Dendritic cell treated with granulocyte-macrophage colony-stimulating factor and Interleukin-4, amounts not matched to agents 40 ng/mL and 50 ng/mL, for 4 days (primary cell): ENCODE results near the gene RADIL.

ENCODE experiments used
- H3K27ac Mint-ChIP-seq: one replicate; pipeline ENCODE4 v1.8.0; 2022; ENCODE audit warnings: mild to moderate bottlenecking, mixed read lengths
- H3K27me3 Mint-ChIP-seq: one replicate; pipeline ENCODE4 v1.8.0; 2022; ENCODE audit warnings: mild to moderate bottlenecking, mixed read lengths
- H3K36me3 Mint-ChIP-seq: one replicate; pipeline ENCODE4 v1.8.0; 2022; ENCODE audit warnings: low read depth, mixed read lengths
- H3K4me1 Mint-ChIP-seq: one replicate; pipeline ENCODE4 v1.8.0; 2022; ENCODE audit warnings: low read depth, mixed read lengths
- H3K4me3 Mint-ChIP-seq: one replicate; pipeline ENCODE4 v1.8.0; 2022; ENCODE audit warnings: mild to moderate bottlenecking, moderate library complexity, mixed read lengths
- H3K9me3 Mint-ChIP-seq: one replicate; pipeline ENCODE4 v1.8.0; 2022; ENCODE audit warnings: mixed read lengths
- intact Hi-C: fragments of 100-400 bp; cut with micrococcal nuclease; formaldehyde crosslinking; loops from one replicate; pipeline ENCODE4 v1.15.0; 2022

RADIL gene

DNA sequence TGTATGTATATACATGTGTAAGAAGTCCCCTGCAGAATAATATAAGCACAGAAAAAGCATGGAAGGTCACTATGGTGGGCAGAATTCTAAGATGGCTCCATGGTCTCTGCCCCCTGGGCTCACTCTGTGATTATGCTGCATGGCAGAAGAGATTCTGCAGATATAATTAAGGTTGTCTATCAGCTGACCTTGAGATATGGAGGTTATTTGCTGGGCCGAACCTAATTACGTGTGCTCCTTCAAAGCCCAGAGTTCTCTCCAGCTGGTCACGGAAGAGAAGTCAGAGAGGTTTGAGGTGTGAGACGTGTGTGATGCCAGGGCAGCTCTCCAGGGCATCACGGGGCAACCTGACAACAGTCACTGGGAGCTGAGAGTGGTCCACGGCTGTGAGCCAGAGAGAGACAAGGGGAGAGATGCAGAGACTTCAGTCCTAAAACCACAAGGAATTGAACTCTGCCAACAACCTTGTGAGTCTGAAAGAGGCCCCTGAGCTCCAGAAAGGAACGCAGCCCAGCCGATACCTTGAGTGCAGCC is 33.2 kb downstream of the RADIL start:
- Mint-ChIP-seq H3K4me1 (peaks cover 24% of the 10 kb centered on the region), H3K4me3 (no peak overlapping the region), H3K27me3 (peaks cover 35% of the 10 kb centered on the region), H3K9me3 (no peaks in the 10 kb centered on the region), H3K36me3 (no peaks in the 10 kb centered on the region), H3K27ac (no peak overlapping the region)
- intact Hi-C loops, result no loop called here

- intact Hi-C loops, result no loop called here
- no peak overlapping the region for H3K27ac Mint-ChIP-seq
- peaks cover 28% of the 10 kb centered on the region for H3K4me1 Mint-ChIP-seq
- H3K4me3 Mint-ChIP-seq, result no peak overlapping the region
- no peaks in the 10 kb centered on the region for H3K9me3 Mint-ChIP-seq
- H3K36me3 Mint-ChIP-seq, result no peaks in the 10 kb centered on the region
- H3K27me3 Mint-ChIP-seq, result peaks cover 43% of the 10 kb centered on the region
These were observed 34.1 kb downstream of the RADIL start for GRCh38 chr7:4849390-4849789.

GRCh38 chr7:4845740-4846142 is 37.8 kb downstream of the RADIL start:
- Mint-ChIP-seq H3K4me3 (no peak overlapping the region), H3K27me3 (peaks cover 49% of the 10 kb centered on the region), H3K36me3 (no peaks in the 10 kb centered on the region), H3K9me3 (no peaks in the 10 kb centered on the region), H3K4me1 (peaks cover 15% of the 10 kb centered on the region), H3K27ac (no peak overlapping the region)
- intact Hi-C loops, result no loop called here

DNA sequence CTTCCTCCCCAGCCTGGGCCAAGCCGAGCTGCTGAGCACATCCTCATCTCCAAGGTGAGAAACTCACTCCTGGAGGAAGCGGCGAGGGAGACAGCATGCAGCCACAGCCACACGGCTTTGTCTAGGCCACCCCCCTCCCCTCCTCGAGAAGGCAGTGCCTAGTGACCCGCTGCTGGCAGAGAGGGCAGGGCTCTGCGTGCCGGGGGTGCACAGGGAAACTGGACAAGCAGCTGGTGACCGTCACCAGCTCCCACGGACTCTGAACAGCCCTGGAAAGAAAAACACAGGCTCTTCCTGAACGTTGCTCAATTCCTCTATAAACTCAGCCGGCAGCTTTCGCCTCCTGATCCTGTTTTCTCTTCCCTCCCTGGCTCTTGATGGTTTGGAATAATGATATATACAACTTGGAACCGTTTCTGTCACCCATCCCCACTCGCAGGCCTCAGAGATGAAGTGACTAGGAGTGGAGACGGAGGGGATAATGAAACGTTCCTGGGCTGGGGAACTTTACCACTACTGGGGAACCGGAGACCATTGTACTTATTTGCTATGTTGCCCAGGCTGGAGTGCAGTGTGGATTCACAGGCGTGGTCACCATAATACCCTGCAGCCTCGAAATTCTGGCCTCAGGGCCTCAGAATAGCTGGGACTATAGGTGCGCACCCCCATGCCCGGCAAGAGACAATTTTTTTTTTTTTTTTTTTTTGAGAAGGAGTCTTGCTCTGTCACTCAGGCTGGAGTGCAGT is 41.0 kb downstream of the RADIL start:
- intact Hi-C loops, result no loop called here
- no peaks in the 10 kb centered on the region for H3K36me3 Mint-ChIP-seq
- no peaks in the 10 kb centered on the region for H3K9me3 Mint-ChIP-seq
- H3K4me3 Mint-ChIP-seq, result no peak overlapping the region
- H3K4me1 Mint-ChIP-seq, result peaks cover 10% of the 10 kb centered on the region
- peaks cover 39% of the 10 kb centered on the region for H3K27me3 Mint-ChIP-seq
- no peak overlapping the region for H3K27ac Mint-ChIP-seq

DNA sequence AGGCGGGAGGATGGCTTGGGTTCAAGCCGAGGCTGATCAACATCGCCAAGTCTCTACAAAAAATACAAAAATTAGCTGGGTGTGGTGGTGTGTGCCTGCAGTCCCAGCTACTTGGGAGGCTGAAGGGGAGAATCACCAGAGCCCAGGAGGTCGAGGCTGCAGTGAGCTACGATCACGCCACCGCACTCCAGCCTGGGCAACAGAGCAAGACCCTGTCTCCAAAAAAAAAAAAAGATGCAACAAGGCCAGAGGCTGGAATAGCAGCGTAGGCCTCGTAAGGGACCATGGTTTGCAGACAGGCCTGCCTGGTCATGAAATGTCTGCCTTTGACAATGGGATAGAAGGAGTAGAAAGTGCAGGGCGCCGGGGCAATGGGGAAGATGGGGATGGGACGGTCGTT is 41.7 kb downstream of the RADIL start:
- intact Hi-C loops, result no loop called here
- H3K36me3 Mint-ChIP-seq, result no peaks in the 10 kb centered on the region
- H3K27ac Mint-ChIP-seq, result no peak overlapping the region
- no peaks in the 10 kb centered on the region for H3K9me3 Mint-ChIP-seq
- H3K4me3 Mint-ChIP-seq, result no peak overlapping the region
- peaks cover 40% of the 10 kb centered on the region for H3K27me3 Mint-ChIP-seq
- peaks cover 10% of the 10 kb centered on the region for H3K4me1 Mint-ChIP-seq

DNA sequence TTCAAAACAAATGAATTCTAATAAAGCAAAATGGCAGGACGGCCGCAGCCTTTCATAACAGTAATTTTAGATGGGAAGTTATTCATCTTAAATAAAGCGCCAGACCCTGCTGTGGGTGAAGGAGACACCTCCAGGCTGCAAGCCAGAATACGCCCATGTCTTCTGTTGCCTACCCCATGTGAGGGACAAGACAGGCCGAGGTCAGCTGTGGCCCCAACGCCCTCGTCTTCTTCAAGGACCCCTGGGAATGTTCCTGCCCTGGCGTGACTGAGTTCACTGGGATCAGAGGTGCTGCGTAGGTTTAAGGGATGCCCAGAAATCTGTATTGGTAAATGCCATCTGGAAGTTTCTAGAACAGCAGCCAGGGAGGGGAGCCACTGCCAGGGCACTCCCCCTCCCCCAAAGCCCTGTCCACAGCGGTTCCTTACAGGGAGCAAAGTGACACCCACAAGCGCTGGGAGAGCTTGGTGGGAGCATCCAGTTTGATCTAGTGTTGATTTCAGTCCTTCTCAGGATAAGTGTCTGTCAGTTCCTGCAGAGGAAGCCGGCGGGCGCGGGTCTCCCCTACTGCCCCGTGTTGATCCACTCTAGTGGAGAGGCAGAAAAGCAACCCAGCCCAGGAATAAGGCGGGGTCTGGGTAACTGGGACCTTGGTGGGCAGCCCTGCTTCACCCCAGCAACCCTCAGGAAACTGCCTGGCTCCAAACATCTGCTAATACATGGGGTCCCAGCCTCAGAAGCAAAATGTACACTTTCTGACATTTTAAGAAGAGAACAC is 42.3 kb downstream of the RADIL start:
- H3K9me3 Mint-ChIP-seq, result no peaks in the 10 kb centered on the region
- no peak overlapping the region for H3K4me3 Mint-ChIP-seq
- H3K4me1 Mint-ChIP-seq, result peaks cover 10% of the 10 kb centered on the region
- no peaks in the 10 kb centered on the region for H3K36me3 Mint-ChIP-seq
- peaks cover 34% of the 10 kb centered on the region for H3K27me3 Mint-ChIP-seq
- intact Hi-C loops, result no loop called here
- no peak overlapping the region for H3K27ac Mint-ChIP-seq

DNA sequence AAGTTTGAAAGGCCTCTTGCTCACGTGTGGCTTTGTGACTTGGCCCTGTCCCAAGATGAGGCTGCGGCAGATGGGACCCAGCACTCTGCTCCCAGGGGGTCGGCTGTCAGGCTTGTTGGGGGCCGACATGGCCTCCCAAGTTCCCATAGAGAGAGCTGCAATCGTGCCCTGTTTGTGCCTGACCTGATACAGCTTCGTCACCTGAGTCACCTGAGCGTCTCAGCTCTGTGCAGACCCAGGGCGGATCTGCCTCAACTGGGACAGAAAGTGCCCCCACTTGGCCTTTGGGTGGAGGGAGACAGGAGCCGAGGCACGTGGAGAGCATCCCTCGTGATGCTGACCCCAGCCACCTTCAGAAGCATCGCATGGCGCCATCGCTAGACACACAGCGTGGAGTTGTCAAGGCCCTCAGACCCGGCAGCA is 43.4 kb downstream of the RADIL start:
- H3K27ac Mint-ChIP-seq, result no peak overlapping the region
- H3K9me3 Mint-ChIP-seq, result no peaks in the 10 kb centered on the region
- H3K27me3 Mint-ChIP-seq, result peaks cover 23% of the 10 kb centered on the region
- H3K4me1 Mint-ChIP-seq, result peaks cover 1% of the 10 kb centered on the region
- no peaks in the 10 kb centered on the region for H3K36me3 Mint-ChIP-seq
- intact Hi-C loops, result no loop called here
- H3K4me3 Mint-ChIP-seq, result no peak overlapping the region

GRCh38 chr7:4838626-4839334 is 44.7 kb downstream of the RADIL start:
- Mint-ChIP-seq H3K27ac (no peak overlapping the region), H3K4me1 (no peaks in the 10 kb centered on the region), H3K9me3 (no peaks in the 10 kb centered on the region), H3K36me3 (no peaks in the 10 kb centered on the region), H3K27me3 (peaks cover 14% of the 10 kb centered on the region), H3K4me3 (no peak overlapping the region)
- intact Hi-C loops, result no loop called here

DNA sequence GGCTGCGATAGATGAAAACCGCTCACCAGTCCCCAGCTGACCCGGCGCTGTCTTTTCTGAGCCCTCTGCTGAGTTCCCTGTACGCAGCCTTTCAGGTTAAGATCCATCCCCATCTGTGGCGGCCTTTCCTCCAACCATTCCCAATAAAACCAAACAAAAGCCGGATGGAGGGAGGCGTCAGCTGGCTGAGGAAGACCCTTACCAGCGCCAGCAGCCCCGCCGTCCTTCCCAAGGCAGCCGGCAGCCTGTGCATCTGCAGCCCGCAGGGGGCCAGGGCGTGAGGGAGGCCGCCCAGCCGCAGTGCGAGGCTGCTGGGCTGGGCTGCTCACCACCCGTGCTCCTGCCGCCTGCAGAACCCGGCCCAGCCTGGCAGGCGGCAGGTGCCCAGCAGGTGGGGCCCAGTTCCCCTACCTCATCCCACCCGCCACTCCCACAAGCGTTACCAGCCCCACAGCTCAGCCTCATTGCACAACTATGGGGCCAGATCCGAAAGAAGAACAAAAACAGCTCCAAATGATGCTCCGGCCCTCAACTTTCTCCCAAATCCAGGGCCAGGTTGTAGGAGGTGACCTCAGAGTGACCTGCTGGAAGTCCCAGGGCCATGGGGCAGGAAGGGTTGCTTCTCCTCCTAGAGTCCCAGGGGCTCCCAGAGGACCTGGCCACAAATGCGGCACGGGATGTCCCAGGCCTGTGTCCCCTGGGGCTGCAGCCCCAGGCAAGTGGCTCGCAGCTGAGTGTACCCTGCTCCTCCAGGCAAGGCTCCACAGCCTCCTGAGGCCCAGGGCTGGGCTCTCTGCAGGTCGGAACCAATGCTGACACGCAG is 45.5 kb downstream of the RADIL start:
- no peaks in the 10 kb centered on the region for H3K36me3 Mint-ChIP-seq
- H3K9me3 Mint-ChIP-seq, result no peaks in the 10 kb centered on the region
- intact Hi-C loops, result no loop called here
- no peaks in the 10 kb centered on the region for H3K4me1 Mint-ChIP-seq
- no peak overlapping the region for H3K4me3 Mint-ChIP-seq
- peaks cover 12% of the 10 kb centered on the region for H3K27me3 Mint-ChIP-seq
- H3K27ac Mint-ChIP-seq, result no peak overlapping the region

DNA sequence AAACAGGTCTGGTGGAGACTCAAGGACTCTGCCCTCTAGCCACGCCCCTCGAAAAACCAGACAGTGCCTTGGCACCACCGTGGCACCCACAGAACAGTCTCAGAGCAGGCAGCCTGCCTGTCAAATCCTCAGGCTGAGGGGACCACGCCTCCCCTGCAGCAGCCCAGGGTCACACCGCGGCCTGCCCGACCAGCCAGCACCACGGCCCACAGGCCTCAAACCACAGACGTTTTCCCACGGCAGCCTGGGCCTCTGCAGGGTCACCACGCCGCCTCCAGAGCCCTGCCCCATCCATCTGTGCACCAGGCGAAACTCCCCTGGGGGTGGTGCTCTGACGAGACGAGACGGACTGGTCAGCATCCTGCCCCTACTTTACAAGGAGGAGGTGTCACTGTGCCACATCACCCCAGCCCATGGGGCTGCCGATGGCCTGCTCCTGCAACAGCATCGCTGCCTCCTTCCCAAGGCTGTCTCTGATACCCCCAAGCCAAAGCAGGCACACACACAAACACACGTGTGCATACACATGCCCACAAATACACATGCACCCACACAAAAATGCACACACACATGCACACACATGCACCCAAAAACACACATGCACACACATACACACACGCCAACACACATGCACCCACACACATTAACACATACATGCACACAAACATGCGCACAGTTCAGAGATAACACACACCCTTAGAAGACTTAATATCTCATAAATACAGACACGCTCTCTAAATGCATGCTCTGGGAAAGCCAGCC is 46.3 kb downstream of the RADIL start:
- H3K27me3 Mint-ChIP-seq, result peaks cover 10% of the 10 kb centered on the region
- no peak overlapping the region for H3K27ac Mint-ChIP-seq
- H3K4me1 Mint-ChIP-seq, result no peaks in the 10 kb centered on the region
- no peaks in the 10 kb centered on the region for H3K9me3 Mint-ChIP-seq
- intact Hi-C loops, result no loop called here
- no peaks in the 10 kb centered on the region for H3K36me3 Mint-ChIP-seq
- H3K4me3 Mint-ChIP-seq, result no peak overlapping the region

DNA sequence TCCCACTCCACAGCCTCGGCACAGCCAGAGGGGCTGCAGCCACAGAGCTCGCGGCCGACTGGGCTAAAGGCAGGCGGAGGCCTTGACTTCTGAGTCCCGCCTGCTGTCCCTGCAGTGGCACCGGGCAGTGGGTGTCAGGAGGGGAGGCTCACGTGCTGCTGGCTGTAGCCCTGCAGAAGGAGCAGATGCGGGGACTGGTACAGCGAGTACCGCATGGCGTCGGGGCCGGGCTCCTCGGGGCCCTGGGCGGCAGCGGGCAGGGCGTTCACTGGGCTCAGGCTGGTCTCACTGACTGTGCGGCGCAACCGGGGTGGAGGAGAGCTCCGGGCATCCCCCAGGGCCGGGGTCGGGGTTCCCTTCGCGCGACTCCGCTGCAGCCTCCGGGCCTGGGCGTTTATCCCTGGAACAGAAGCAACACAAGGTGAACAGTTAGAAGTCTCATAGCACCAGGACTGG is 47.3 kb downstream of the RADIL start:
- Mint-ChIP-seq H3K27me3 (peaks cover 5% of the 10 kb centered on the region), H3K9me3 (no peaks in the 10 kb centered on the region), H3K27ac (no peak overlapping the region), H3K36me3 (no peaks in the 10 kb centered on the region), H3K4me3 (no peak overlapping the region), H3K4me1 (no peaks in the 10 kb centered on the region)
- intact Hi-C loops, result no loop called here

DNA sequence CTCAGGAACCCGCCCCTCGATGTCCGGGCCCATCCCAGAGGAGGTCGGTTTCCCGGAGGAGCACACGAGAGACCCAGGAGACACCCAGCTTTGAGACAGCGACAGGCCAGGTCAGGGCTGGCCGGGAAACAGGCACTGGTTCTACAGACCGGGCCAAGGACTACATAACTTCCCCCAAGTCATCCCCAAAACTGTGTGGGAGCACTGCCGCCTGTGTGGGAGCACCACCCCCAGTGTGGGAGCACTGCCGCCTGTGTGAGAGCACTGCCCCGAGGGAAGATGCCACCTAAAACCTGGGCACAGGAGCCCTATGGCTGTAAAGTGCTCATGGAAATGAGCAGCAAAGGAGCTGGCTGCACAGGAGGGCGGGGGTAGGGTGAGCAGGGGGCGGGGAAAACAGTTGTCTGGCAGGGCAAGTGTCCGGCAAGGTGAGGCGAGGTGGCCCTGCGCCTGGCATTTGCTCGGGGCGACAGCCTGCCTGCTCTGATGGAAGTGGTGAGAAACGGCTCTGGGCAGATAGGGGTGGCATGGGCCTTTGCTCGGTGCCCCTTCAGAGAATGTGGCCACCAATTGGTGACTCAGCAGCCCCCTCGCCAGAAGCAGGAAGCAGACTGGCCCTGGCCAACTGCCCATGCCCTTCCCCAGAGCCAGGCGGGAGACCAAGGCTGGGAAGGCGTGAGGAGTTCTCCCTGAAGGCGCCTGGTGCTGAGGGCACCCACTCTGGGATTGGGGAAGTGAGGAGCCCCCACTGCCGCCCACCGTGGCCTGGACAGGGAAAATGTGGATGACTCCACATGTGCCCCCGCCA is 47.9 kb downstream of the RADIL start:
- intact Hi-C loops, result no loop called here
- no peak overlapping the region for H3K4me3 Mint-ChIP-seq
- no peaks in the 10 kb centered on the region for H3K4me1 Mint-ChIP-seq
- H3K9me3 Mint-ChIP-seq, result no peaks in the 10 kb centered on the region
- H3K27me3 Mint-ChIP-seq, result peaks cover 5% of the 10 kb centered on the region
- no peaks in the 10 kb centered on the region for H3K36me3 Mint-ChIP-seq
- H3K27ac Mint-ChIP-seq, result no peak overlapping the region
